Pancreas (tissue), 10 donors: ENCODE data around the gene WDR70. TPM values are rescaled to one million over a fixed set of nuclear protein-coding genes. Genes with fewer than 3 reads are reported as not detected.
"Not testable (repeated sequence)": the region's sequence is repeated elsewhere in the genome, so short reads cannot be mapped to it uniquely, and the experiment has no call there.

Source experiments
- ATAC-seq, 4 donors: fragments of 200-7000 bp; cut with Tn5 transposase; one replicate each; pipeline versions ENCODE4 v1.8.0 to v1.9.1; 2020; ENCODE audit warnings: mild to moderate bottlenecking in 4 of 4, moderate library complexity in 4 of 4
- DNase-seq, 6 donors: peaks; one replicate each; pipeline ENCODE4 v3.0.0-alpha.2; 2020
- FAIRE-seq: peaks from 2 replicates; lab custom pipeline; 2012; peaks lifted over from hg19 to GRCh38; lab: Jason Lieb, UNC
- H3K27ac ChIP-seq, 4 donors: fragments of 200-600 bp; sonication (generic); 1 replicate in 3 of 4; 2 replicates in 1 of 4; pipeline versions ENCODE4 v1.5.0 to v1.8.0; 2020
- H3K27me3 ChIP-seq, 4 donors: fragments of 200-600 bp; one replicate each; pipeline ENCODE4 v1.8.0; 2021
- H3K36me3 ChIP-seq, 3 donors: fragments of 200-600 bp; sonication (generic) in 1 of 3; one replicate each; pipeline versions ENCODE4 v1.5.0 to v1.8.0; 2020 to 2021
- H3K4me1 ChIP-seq, 3 donors: fragments of 200-600 bp; one replicate each; pipeline ENCODE4 v1.8.0; 2021
- H3K4me3 ChIP-seq, 4 donors: fragments of 200-600 bp; sonication (generic) in 2 of 4; one replicate each; pipeline versions ENCODE4 v1.5.0 to v1.8.0; 2020 to 2021
- H3K9me3 ChIP-seq, 4 donors: fragments of 200-600 bp; one replicate each; pipeline ENCODE4 v1.8.0; 2021
- WGBS, 2 donors: extraction: QIAGEN DNeasy Blood & Tissue Kit; methylation state at CpG; one replicate each; pipeline ENCODE4 v1.1.7; 2013; 5-methylcytosine and 5-hydroxymethylcytosine counted together
- intact Hi-C, 3 donors: fragments of 100-400 bp; cut with DNase I; formaldehyde crosslinking; loops; one replicate each; pipeline versions ENCODE4 v1.11.1 to v1.14.2; 2022
- polyA plus RNA-seq, 2 donors: library from polyadenylated mRNA; stranded (reverse); fragments of 200-250 nt; gene quantifications; one replicate each; pipeline ENCODE4 v1.2.3, GENCODE V29; 2013
- total RNA-seq, 6 donors: library from RNA; stranded (reverse); fragmentation: NEBNext Ultra II Directional in 4 of 6; extraction: Animal tissue kit (Norgen Biotek cat#: 25700) in 4 of 6; gene quantifications; one replicate each; pipeline versions ENCODE4 v1.2.1 to v1.2.4, GENCODE V29; 2021 to 2023
- TF ChIP-seq, protein P1 (sequence below), 4 donors: fragments of 200-600 bp; sonication (generic) in 3 of 4; IDR thresholded peaks; one replicate each; pipeline versions ENCODE4 v1.5.0 to v1.8.0; 2021; ENCODE audit warnings: antibody characterized with exemption in 4 of 4
- donor health status: healthy with polysubstance abuse.
- donor health status: DM: no; HTN: no; CAD: no; lungs with moderate emphysema.
- donor health status: DM: no; HTN: no; CAD: no.
- donor health status: control.
- donor health status: control.
- donor health status: Bipolar disorder and iron deficiency.
- donor health status: DM: yes; HTN: yes; CAD: no.
- donor health status: DM: no; HTN: no; CAD: no.
- donor health status: DM: no; HTN: no; CAD: no.
- donor health status: DM: yes; HTN: yes; CAD: no.

The WDR70 gene
- total and polyA plus RNA-seq, 8 donors: 10.7 to 24.3 (median 15.6) TPM

- no peak overlapping the region for H3K4me3 ChIP-seq
- no peak for ATAC-seq
- no peak for FAIRE-seq
Measured at GRCh38 chr5:37400501-37400900, 21.4 kb downstream of the WDR70 start.

GRCh38 chr5:37412515-37412914 lies 33.4 kb downstream of the WDR70 start:
- Histone ChIP-seq H3K27ac (no peak overlapping the region), H3K9me3 (no peaks in the 10 kb centered on the region), H3K4me1 (no peaks in the 10 kb centered on the region), H3K4me3 (no peak overlapping the region), H3K36me3 (no peaks in the 10 kb centered on the region), H3K27me3 (no peaks in the 10 kb centered on the region)
- ATAC-seq (no peak), FAIRE-seq (no peak), DNase-seq (no peak)
- intact Hi-C loops: no loop called here
- TF ChIP-seq, protein P1, sequence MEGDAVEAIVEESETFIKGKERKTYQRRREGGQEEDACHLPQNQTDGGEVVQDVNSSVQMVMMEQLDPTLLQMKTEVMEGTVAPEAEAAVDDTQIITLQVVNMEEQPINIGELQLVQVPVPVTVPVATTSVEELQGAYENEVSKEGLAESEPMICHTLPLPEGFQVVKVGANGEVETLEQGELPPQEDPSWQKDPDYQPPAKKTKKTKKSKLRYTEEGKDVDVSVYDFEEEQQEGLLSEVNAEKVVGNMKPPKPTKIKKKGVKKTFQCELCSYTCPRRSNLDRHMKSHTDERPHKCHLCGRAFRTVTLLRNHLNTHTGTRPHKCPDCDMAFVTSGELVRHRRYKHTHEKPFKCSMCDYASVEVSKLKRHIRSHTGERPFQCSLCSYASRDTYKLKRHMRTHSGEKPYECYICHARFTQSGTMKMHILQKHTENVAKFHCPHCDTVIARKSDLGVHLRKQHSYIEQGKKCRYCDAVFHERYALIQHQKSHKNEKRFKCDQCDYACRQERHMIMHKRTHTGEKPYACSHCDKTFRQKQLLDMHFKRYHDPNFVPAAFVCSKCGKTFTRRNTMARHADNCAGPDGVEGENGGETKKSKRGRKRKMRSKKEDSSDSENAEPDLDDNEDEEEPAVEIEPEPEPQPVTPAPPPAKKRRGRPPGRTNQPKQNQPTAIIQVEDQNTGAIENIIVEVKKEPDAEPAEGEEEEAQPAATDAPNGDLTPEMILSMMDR (IDR thresholded peaks at IDR 0.05): no peak
- 81 to 84% methylated on average over 3 of the region's 3 CpGs for WGBS, 2 donors

More at GRCh38 chr5:37400501-37400900, 21.4 kb downstream of the WDR70 start:
- no peaks in the 10 kb centered on the region for H3K4me1 ChIP-seq
- intact Hi-C loops: no loop called here
- H3K9me3 ChIP-seq: no peaks in the 10 kb centered on the region
- TF ChIP-seq, protein P1 (IDR thresholded peaks at IDR 0.05): no peak
- WGBS, 2 donors: 90 to 94% methylated on average over 4 of the region's 4 CpGs
- no peak overlapping the region for H3K27ac ChIP-seq
- no peaks in the 10 kb centered on the region for H3K27me3 ChIP-seq
- no peak for DNase-seq
- H3K36me3 ChIP-seq: peaks cover 0 to 3% (median 0%) of the 10 kb centered on the region in 3 donors

DNA sequence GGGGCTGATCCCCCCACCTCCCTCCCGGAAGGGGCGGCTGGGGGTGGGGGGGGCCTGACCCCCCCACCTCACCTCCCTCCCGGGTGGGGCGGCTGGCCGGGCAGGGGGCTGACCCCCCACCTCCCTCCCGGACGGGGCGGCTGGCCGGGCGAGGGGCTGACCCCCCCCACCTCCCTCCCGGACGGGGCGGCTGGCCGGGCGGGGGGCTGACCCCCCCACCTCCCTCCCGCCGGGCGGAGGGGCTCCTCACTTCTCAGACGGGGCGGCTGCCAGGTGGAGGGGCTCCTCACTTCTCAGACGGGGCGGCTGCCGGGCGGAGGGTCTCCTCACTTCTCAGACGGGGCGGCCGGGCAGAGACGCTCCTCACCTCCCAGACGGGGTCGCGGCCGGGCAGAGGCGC lies 36.3 kb downstream of the WDR70 start:
- FAIRE-seq, H3K27ac ChIP-seq, H3K9me3 ChIP-seq, H3K27me3 ChIP-seq, H3K4me3 ChIP-seq, H3K36me3 ChIP-seq, ATAC-seq, H3K4me1 ChIP-seq, intact Hi-C loops, DNase-seq: not testable (repeated sequence)
- WGBS, 2 donors: 95% methylated on average over 16 of the region's 33 CpGs; no CpG with 5 or more reads in 1 of the 2 donors

- Histone ChIP-seq H3K9me3 (no peaks in the 10 kb centered on the region), H3K4me3 (no peak overlapping the region), H3K27ac (no peak overlapping the region), H3K36me3 (peaks cover 0 to 9% (median 0%) of the 10 kb centered on the region in 3 donors), H3K4me1 (no peaks in the 10 kb centered on the region), H3K27me3 (no peaks in the 10 kb centered on the region)
- no peak for FAIRE-seq
- no peak for DNase-seq
- whole genome bisulfite sequencing, 2 donors: 88 to 93% methylated on average over 9 of the region's 9 CpGs
- no peak for ATAC-seq
- TF ChIP-seq, protein P1 (IDR thresholded peaks at IDR 0.05): no peak
- intact Hi-C loops: no loop called here
Measured at GRCh38 chr5:37417347-37417746, 38.2 kb downstream of the WDR70 start.

DNA sequence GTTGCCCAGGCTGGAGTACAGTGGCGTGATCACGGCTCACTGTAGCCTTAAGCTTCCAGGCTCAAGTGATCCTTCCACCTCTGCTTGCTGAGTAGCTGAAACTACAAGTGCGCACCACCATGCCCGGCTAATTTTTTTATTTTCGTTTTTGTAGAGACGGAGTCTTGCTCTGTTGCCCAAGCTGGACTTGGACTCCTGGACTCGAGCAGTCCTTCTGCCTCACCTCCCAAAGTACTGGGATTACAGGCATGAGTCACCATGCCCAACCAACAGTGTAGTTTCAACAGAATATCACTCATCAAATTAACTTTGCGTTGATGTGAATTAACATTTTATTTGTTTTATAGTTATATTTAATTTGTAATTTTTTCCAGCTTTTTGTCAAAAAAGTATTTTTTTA lies 45.3 kb downstream of the WDR70 start:
- 89 to 92% methylated on average over 8 of the region's 8 CpGs for WGBS, 2 donors
- DNase-seq: no peak
- Histone ChIP-seq H3K9me3 (no peaks in the 10 kb centered on the region), H3K4me1 (no peaks in the 10 kb centered on the region), H3K36me3 (peaks cover 0 to 9% (median 0%) of the 10 kb centered on the region in 3 donors), H3K27me3 (no peaks in the 10 kb centered on the region), H3K27ac (no peak overlapping the region), H3K4me3 (no peak overlapping the region)
- FAIRE-seq: no peak
- TF ChIP-seq, protein P1 (IDR thresholded peaks at IDR 0.05): no peak
- ATAC-seq: no peak
- intact Hi-C loops: no loop called here
